ENCODE data around the gene NABP2. TPM values are rescaled to one million over a fixed set of nuclear protein-coding genes. Genes with fewer than 3 reads are reported as not detected.
A peak's percentile ranks its signal among the peaks of the same experiment; 100 is the strongest.

NABP2 gene
- total and polyA plus RNA-seq, 2 donors (not counting 3 experiments of a cell fraction or from before 2014, with no cell fraction given): 42.4 to 59.7 TPM

DNA sequence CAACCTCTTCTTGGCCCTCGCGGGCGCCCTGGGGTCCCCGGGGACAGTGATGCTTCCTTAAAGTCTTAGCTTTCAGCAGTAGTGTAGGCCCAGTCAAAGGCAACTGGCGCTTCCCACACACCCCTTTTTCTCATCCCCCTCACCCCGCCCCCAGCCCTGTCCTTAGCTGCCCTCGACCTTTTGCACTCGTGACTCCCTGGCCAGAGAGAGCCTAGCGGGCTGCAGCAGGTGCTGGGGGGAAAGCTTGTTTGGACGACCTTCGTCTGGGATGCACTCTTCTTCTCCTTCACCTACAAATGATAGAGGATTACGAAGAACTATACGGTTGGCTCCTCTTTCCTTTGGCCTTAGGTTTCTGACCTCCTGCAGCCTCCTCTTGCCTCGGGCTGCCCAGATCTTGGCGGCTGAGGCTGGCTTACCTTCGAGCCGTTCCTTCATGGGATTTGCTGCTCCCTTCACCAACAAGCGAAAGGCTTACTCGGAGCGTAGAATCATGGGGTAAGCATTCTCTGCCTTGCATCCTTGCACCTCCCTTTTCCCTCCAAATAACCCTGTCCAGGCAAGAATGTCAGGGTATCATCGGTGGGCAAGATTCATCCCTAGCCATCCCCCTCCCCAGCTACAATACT lies 43.4 kb downstream of the NABP2 start:
- Histone ChIP-seq H3K27ac (ENCODE audit: insufficient read depth, low read depth, low read length) (no peak overlapping the region), H3K9me3 (replicated peaks; ENCODE audit: control insufficient read depth, insufficient read depth, low read length) (no peaks in the 10 kb centered on the region), H3K4me2 (ENCODE audit: insufficient read depth, low read length) (peak overlapping the region; percentile 78), H3K9me1 (replicated peaks; ENCODE audit: control insufficient read depth, extremely low read depth, insufficient read depth, low read length) (no peaks in the 10 kb centered on the region), H2AFZ (ENCODE audit: low read depth, low read length) (peak overlapping the region; percentile 79), H3K4me3 (replicated peaks in 1 of 3; ENCODE audit: insufficient read depth in 1 of 3, low read depth in 1 of 3, low read length in 3 of 3) (peak overlapping the region; percentile 17 to 50 (median 43)), H3K79me2 (ENCODE audit: control insufficient read depth, insufficient read depth, low read length) (no peaks in the 10 kb centered on the region), H3K27me3 (ENCODE audit: control insufficient read depth in 2 of 2, insufficient read depth in 2 of 2, low read length in 2 of 2) (no peaks in the 10 kb centered on the region), H4K20me1 (replicated peaks; ENCODE audit: control insufficient read depth, extremely low read depth, insufficient read depth, low read length) (no peaks in the 10 kb centered on the region), H3K9ac (replicated peaks; ENCODE audit: extremely low read depth, insufficient read depth, low read length) (peak overlapping the region; percentile 69), H3K4me1 (ENCODE audit: control insufficient read depth, extremely low read depth, insufficient read depth, low read length) (peaks cover 4% of the 10 kb centered on the region), H3K36me3 (ENCODE audit: control insufficient read depth in 2 of 2, extremely low read depth in 1 of 2, insufficient read depth in 2 of 2, low read length in 2 of 2) (peaks cover 0 to 4% of the 10 kb centered on the region in 2 experiments)
- dilution Hi-C loops (cut with MboI; ENCODE audit: extremely low pct_ligation_motif_present, low sequenced_read_pairs): no loop called here
- POLR2A ChIA-PET: interaction anchor here (0.8 to 1.6 kb wide), 2 partner anchors 10 to 12 kb away, joined by 3 to 5 read pairs; no protein-coding TSS in a partner anchor
- CTCF ChIA-PET: interaction anchor here (1.4 to 3.5 kb wide), 3 partner anchors 10 to 197 kb away, joined by 7 to 27 read pairs (median 10); partner anchors contain the start of genes ANKRD52 and SMARCC2
- TF ChIP-seq JUN (IDR thresholded peaks at IDR 0.05; ENCODE audit: borderline replicate concordance, insufficient read depth, insufficient read length, low read depth) (no peak), GATA2 (IDR thresholded peaks at IDR 0.05; ENCODE audit: insufficient read depth, insufficient read length, low read depth, low read length) (no peak), POLR2A (IDR thresholded peaks at IDR 0.05; ENCODE audit: low read depth, low read length) (no peak), FOS (IDR thresholded peaks at IDR 0.05; ENCODE audit: borderline replicate concordance, insufficient read depth, low read length) (no peak), POLR2AphosphoS5 (IDR thresholded peaks at IDR 0.05; ENCODE audit: insufficient read depth, low read depth, low read length) (no peak), EZH2 (IDR thresholded peaks at IDR 0.05; ENCODE audit: borderline replicate concordance, low read depth, low read length, severe bottlenecking) (no peak), MYC (IDR thresholded peaks at IDR 0.05; ENCODE audit: low read depth, low read length) (no peak)
- TF ChIP-seq, protein P1, sequence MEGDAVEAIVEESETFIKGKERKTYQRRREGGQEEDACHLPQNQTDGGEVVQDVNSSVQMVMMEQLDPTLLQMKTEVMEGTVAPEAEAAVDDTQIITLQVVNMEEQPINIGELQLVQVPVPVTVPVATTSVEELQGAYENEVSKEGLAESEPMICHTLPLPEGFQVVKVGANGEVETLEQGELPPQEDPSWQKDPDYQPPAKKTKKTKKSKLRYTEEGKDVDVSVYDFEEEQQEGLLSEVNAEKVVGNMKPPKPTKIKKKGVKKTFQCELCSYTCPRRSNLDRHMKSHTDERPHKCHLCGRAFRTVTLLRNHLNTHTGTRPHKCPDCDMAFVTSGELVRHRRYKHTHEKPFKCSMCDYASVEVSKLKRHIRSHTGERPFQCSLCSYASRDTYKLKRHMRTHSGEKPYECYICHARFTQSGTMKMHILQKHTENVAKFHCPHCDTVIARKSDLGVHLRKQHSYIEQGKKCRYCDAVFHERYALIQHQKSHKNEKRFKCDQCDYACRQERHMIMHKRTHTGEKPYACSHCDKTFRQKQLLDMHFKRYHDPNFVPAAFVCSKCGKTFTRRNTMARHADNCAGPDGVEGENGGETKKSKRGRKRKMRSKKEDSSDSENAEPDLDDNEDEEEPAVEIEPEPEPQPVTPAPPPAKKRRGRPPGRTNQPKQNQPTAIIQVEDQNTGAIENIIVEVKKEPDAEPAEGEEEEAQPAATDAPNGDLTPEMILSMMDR (IDR thresholded peaks at IDR 0.05; ENCODE audit: extremely low read depth in 1 of 2, insufficient read depth in 1 of 2, low read depth in 1 of 2, low read length in 2 of 2): no peak
- TF ChIP-seq, protein P2, sequence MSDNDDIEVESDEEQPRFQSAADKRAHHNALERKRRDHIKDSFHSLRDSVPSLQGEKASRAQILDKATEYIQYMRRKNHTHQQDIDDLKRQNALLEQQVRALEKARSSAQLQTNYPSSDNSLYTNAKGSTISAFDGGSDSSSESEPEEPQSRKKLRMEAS (IDR thresholded peaks at IDR 0.05; ENCODE audit: insufficient read depth, insufficient read length): no peak
- BruUV-seq (replicated peaks): no TSS peak
- intact Hi-C loops (cut with micrococcal nuclease): loop anchor here (1.0 to 5.0 kb wide), 4 partner anchors 33 to 195 kb away; partner anchors contain the start of genes CS and NABP2
- DNase-seq (ENCODE audit: low read depth, low spot score) (no peak), FAIRE-seq (no peak)

All from endothelial cell of umbilical vein (primary cell).